Stimulated activated CD4-positive, alpha-beta T cell treated with anti-CD3 and anti-CD28 coated beads, Interleukin-12 subunit alpha, Interleukin-12 subunit beta, amount 100 ng/mL, for 24 hours (primary cell): ENCODE results near the gene FLNB.
"Not testable (repeated sequence)": the region's sequence is repeated elsewhere in the genome, so short reads cannot be mapped to it uniquely, and the experiment has no call there.

Experiments used
- DNase-seq, 2 experiments: peaks; one replicate each; pipeline ENCODE4 v3.0.0-alpha.2; 2020; ENCODE audit warnings: low read depth in 2 of 2

The FLNB gene

GRCh38 chr3:58180940-58181587, 172.8 kb downstream of the FLNB start:
- no peak for DNase-seq

GRCh38 chr3:58183221-58183620, 175.0 kb downstream of the FLNB start:
- DNase-seq = no peak

GRCh38 chr3:58183891-58184290, 175.7 kb downstream of the FLNB start:
- DNase-seq = no peak

GRCh38 chr3:58184309-58184981, 176.2 kb downstream of the FLNB start:
- no peak for DNase-seq

GRCh38 chr3:58184982-58185360, 176.7 kb downstream of the FLNB start:
- no peak for DNase-seq

- no peak for DNase-seq
Observed at GRCh38 chr3:58188173-58188564, 179.9 kb downstream of the FLNB start.

GRCh38 chr3:58188921-58189451, 180.8 kb downstream of the FLNB start:
- DNase-seq = no peak

GRCh38 chr3:58189691-58190090, 181.5 kb downstream of the FLNB start:
- no peak for DNase-seq

GRCh38 chr3:58190291-58190690, 182.1 kb downstream of the FLNB start:
- no peak for DNase-seq

- no peak for DNase-seq
Observed at GRCh38 chr3:58190882-58191281, 182.7 kb downstream of the FLNB start.

GRCh38 chr3:58191361-58191991, 183.3 kb downstream of the FLNB start:
- DNase-seq = no peak

GRCh38 chr3:58192069-58192468, 183.8 kb downstream of the FLNB start:
- no peak for DNase-seq

- no peak for DNase-seq
Observed at GRCh38 chr3:58193682-58194407, 185.6 kb downstream of the FLNB start.

- no peak for DNase-seq
Observed at GRCh38 chr3:58197588-58197987, 189.4 kb downstream of the FLNB start.

- DNase-seq = no peak
Observed at GRCh38 chr3:58198362-58198761, 190.1 kb downstream of the FLNB start.

- no peak for DNase-seq
Observed at GRCh38 chr3:58198804-58199203, 190.6 kb downstream of the FLNB start.

GRCh38 chr3:58200121-58200709, 192.0 kb downstream of the FLNB start:
- DNase-seq = no peak

GRCh38 chr3:58200846-58201355, 192.7 kb downstream of the FLNB start:
- no peak for DNase-seq

GRCh38 chr3:58201451-58201850, 193.2 kb downstream of the FLNB start:
- DNase-seq = not testable (repeated sequence)

GRCh38 chr3:58202917-58203360, 194.7 kb downstream of the FLNB start:
- DNase-seq = no peak

- no peak for DNase-seq
Observed at GRCh38 chr3:58203541-58203940, 195.3 kb downstream of the FLNB start.

- no peak for DNase-seq
Observed at GRCh38 chr3:58204720-58205119, 196.5 kb downstream of the FLNB start.
